ENCODE data around the gene FBXL19. TPM values are rescaled to one million over a fixed set of nuclear protein-coding genes. Genes with fewer than 3 reads are reported as not detected.
A peak's percentile ranks its signal among the peaks of the same experiment; 100 is the strongest.

FBXL19 gene
- total and polyA plus RNA-seq, 9 of the 15 experiments (the other 6 are each of a cell fraction or from before 2014, with no cell fraction given), result 0.13 to 48.0 (median 13.5) TPM; not detected in 1

DNA sequence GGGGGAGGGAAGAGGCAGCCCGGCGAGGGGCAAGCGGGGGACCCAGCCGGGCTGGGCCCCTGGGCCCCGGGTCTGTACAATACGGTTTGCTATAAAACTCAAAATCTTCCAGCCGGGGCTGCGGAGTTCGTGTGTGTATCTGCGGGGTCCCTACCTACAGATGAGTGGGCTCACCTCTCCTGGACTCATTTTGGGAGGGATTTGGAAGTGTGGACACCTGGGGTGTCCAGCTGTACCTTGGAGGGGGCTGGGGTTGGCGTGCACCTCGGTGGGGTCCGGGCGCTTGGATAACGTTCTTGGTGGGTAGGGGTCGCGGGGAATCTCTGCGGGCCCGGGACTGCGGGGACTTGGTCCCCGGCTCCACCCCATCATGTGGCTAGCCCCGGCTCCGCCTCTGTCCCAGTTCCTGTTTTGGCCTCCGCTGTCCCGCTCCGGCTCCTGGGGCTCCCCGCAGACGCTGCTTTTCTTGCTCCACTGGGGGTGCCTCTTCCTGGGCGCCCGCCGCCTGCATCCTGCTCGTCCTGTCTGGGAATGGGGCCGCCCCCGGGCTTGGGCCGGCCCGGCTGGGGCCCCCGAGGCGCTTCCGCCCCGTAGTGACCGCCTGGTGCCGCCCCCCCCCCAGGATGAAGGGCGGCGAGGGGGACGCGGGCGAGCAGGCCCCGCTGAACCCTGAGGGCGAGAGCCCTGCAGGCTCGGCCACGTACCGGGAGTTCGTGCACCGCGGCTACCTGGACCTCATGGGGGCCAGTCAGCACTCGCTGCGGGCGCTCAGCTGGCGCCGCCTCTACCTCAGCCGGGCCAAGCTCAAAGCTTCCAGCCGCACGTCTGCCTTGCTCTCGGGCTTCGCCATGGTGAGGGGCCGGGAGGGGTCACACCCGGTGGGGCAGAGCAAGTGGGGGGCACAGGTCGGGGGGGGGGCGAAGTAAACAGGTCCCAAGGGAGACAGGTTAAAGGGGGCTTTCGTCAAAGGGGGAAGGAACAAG is 25.6 kb downstream of the FBXL19 start, which contains the start of gene ORAI3 (continued):
- TF ChIP-seq ZFP30 (CRISPR knock-in tag; IDR thresholded peaks at IDR 0.05; ENCODE audit: borderline replicate concordance) (no peak), NONO (IDR thresholded peaks at IDR 0.05; ENCODE audit: low read depth in 2 of 2, low read length in 1 of 2) (peak in 1 of 2 experiments; percentile 35; a peak in 2 of 4 replicates), PCBP1 (IDR thresholded peaks at IDR 0.05; ENCODE audit: low read depth, low read length, poor library complexity, severe bottlenecking) (peak; percentile 89), NEUROD1 (IDR thresholded peaks at IDR 0.05; ENCODE audit: borderline replicate concordance, low read depth, low read length, partially characterized antibody) (peak; percentile 15), HDAC2 (IDR thresholded peaks at IDR 0.05) (peak; percentile 18; the same call in 1 of the 2 replicates)

DNA sequence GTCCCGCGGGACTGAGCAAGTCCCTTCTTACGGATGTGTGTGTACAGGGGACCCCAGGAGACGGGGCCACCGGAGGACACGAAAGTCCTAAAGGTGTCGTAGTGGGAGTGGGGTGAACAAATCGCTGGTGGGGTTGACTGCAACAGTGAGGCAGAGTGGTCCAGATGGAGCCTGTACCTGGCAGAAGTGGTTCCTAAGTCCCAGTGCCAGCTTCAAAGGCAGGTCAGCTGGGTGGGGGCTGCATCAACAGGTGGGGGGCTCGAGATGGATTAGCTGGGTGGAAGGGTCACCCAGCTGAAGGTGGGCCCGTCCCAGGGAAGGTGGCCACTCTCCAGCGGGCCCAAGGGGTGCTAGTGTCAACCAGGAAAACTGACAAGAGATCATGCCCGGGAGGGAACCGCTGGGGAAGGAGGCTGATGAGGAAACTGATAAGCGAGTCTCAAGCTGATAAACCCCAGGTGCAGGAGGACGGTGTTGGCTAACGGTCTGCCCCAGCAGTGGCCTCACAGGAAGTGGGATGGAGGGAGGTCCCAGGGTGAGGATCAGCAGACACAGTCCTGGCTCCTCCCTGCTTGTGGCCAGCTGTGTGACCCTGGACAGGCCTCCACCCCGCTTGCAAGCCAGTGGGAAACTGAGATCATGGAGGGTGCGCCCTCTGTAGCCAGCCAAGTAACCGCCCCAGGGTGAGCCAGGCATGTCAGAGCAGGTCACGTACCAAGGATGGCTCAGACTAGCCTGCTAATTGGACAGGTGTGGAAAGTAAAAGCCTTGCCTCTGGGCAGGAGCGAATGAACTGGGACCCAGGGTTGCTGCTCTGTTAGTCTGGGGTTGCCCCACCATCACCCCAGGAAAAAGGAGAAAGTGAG is 26.5 kb downstream of the FBXL19 start:
- in situ Hi-C loops (cut with MboI), result loop anchor here (10.0 to 25.0 kb wide), 2 partner anchors 745 to 912 kb away; partner anchors contain the start of gene ZNF267
- ChIA-PET POLR2A (interaction anchor here (0.5 to 2.0 kb wide), 8 partner anchors 10 to 1096 kb away, joined by 3 to 10 read pairs (median 3); partner anchors contain the start of genes HSD3B7 and ZNF629), CTCF (ENCODE audit: low intra/inter-chr PET ratio) (no interaction called here)
- 2% methylated on average over 21 of the region's 21 CpGs for WGBS (ENCODE audit: insufficient coverage, low coverage, missing lambda C conversion rate)
- Histone ChIP-seq H3K79me2 (ENCODE audit: control insufficient read depth, insufficient read depth, low read length) (peaks cover 32% of the 10 kb centered on the region), H3K36me3 (ENCODE audit: control insufficient read depth, insufficient read depth, low read length) (peaks cover 34% of the 10 kb centered on the region; the same call in 2 of the 3 replicates), H3K9me3 (replicated peaks; ENCODE audit: control insufficient read depth, insufficient read depth, low read depth, low read length) (no peaks in the 10 kb centered on the region), H3K9me1 (ENCODE audit: control insufficient read depth, insufficient read depth, low read length) (peaks cover 4% of the 10 kb centered on the region), H3K4me1 (replicated peaks in 1 of 2; ENCODE audit: control insufficient read depth in 2 of 2, insufficient read depth in 2 of 2, low read length in 2 of 2) (peaks cover 26 to 55% of the 10 kb centered on the region in 2 experiments), H3K9ac (ENCODE audit: insufficient read depth in 1 of 2, low read depth in 2 of 2, low read length in 2 of 2) (peak overlapping the region; percentile 82 to 94), H3K27ac (ENCODE audit: extremely low read depth, low read depth, low read length) (peak overlapping the region; percentile 87), H3K27me3 (ENCODE audit: control insufficient read depth in 2 of 2, insufficient read depth in 2 of 2, low read length in 2 of 2) (no peaks in the 10 kb centered on the region), H4K20me1 (replicated peaks; ENCODE audit: control insufficient read depth, insufficient read depth, low read length) (no peaks in the 10 kb centered on the region), H3K4me3 (peak overlapping the region; percentile 83), H3K4me2 (ENCODE audit: insufficient read depth, low read length) (peak overlapping the region; percentile 98), H2AFZ (ENCODE audit: low read depth, low read length) (no peak overlapping the region)
- peak; percentile 69 to 96 (median 77) for DNase-seq (ENCODE audit: extremely low read depth in 1 of 4, low spot score in 3 of 4)
- peak; percentile 86 for ATAC-seq
- intact Hi-C loops (cut with micrococcal nuclease), result loop anchor here (2.0 to 10.0 kb wide), 3 partner anchors 15 to 505 kb away; partner anchors contain the start of genes ARMC5 and VKORC1
- TSS peak; percentile 95 for BruUV-seq (replicated peaks)
- FAIRE-seq, result peak; percentile 99
- TF ChIP-seq ZNF174 (CRISPR knock-in tag; IDR thresholded peaks at IDR 0.05), result no peak
- TF ChIP-seq FOXJ3 (CRISPR knock-in tag; IDR thresholded peaks at IDR 0.05), result no peak
- no peak; the same call in 1 of the 2 replicates for TF ChIP-seq KLF13 (tag; IDR thresholded peaks at IDR 0.05; ENCODE audit: borderline replicate concordance, low read depth)
- no peak for TF ChIP-seq RBM14 (IDR thresholded peaks at IDR 0.05; ENCODE audit: borderline replicate concordance, insufficient read depth, low read depth, low read length)
- TF ChIP-seq, protein P1, sequence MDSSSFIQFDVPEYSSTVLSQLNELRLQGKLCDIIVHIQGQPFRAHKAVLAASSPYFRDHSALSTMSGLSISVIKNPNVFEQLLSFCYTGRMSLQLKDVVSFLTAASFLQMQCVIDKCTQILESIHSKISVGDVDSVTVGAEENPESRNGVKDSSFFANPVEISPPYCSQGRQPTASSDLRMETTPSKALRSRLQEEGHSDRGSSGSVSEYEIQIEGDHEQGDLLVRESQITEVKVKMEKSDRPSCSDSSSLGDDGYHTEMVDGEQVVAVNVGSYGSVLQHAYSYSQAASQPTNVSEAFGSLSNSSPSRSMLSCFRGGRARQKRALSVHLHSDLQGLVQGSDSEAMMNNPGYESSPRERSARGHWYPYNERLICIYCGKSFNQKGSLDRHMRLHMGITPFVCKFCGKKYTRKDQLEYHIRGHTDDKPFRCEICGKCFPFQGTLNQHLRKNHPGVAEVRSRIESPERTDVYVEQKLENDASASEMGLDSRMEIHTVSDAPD (CRISPR knock-in tag; IDR thresholded peaks at IDR 0.05), result no peak
- no peak for TF ChIP-seq U2AF2 (optimal IDR thresholded peaks at IDR 0.05; ENCODE audit: low read depth, low read length)
- TF ChIP-seq ZNF445 (CRISPR knock-in tag; IDR thresholded peaks at IDR 0.05; ENCODE audit: low read depth), result no peak
- TF ChIP-seq POLR2B (IDR thresholded peaks at IDR 0.05; ENCODE audit: low read depth, partially characterized antibody), result peak; percentile 94
- no peak for TF ChIP-seq KAT2B (IDR thresholded peaks at IDR 0.05; ENCODE audit: low read depth, low read length)
- TF ChIP-seq ELF4 (CRISPR knock-in tag; IDR thresholded peaks at IDR 0.05), result peak; percentile 30; the same call in 1 of the 2 replicates
- TF ChIP-seq EP300 (IDR thresholded peaks at IDR 0.05; ENCODE audit: low read length), result peak; percentile 90

All from K562 (cell line).